Parathyroid adenoma (tissue), 2 donors: ENCODE results near the gene SNX11.

Experiments used
- H2AFZ ChIP-seq: fragments of 300-600 bp; sonication (generic); one replicate; pipeline ENCODE4 v1.7.0; 2017; ENCODE audit warnings: antibody characterized with exemption, mild to moderate bottlenecking
- H3K27ac ChIP-seq: fragments of 300-600 bp; sonication (generic); one replicate; pipeline ENCODE4 v1.7.0; 2017
- H3K27me3 ChIP-seq: fragments of 300-600 bp; sonication (generic); one replicate; pipeline ENCODE4 v1.7.0; 2017; ENCODE audit warnings: low read length; ENCODE audit not compliant: control insufficient read depth, insufficient read depth
- H3K36me3 ChIP-seq: fragments of 300-600 bp; sonication (generic); one replicate; pipeline ENCODE4 v1.7.0; 2017; ENCODE audit warnings: low read length; ENCODE audit not compliant: control insufficient read depth, insufficient read depth
- H3K4me1 ChIP-seq: fragments of 300-600 bp; sonication (generic); one replicate; pipeline ENCODE4 v1.7.0; 2017; ENCODE audit warnings: control low read depth
- H3K4me2 ChIP-seq: fragments of 300-600 bp; sonication (generic); one replicate; pipeline ENCODE4 v1.7.0; 2017; ENCODE audit warnings: low read length
- H3K4me3 ChIP-seq: fragments of 300-600 bp; sonication (generic); one replicate; pipeline ENCODE4 v1.7.0; 2017; ENCODE audit warnings: low read depth, low read length
- H3K79me2 ChIP-seq: fragments of 300-600 bp; sonication (generic); one replicate; pipeline ENCODE4 v1.7.0; 2017; ENCODE audit warnings: control low read depth
- H3K9ac ChIP-seq: fragments of 300-600 bp; sonication (generic); one replicate; pipeline ENCODE4 v1.7.0; 2017; ENCODE audit warnings: mild to moderate bottlenecking
- H3K9me3 ChIP-seq: fragments of 300-600 bp; sonication (generic); one replicate; pipeline ENCODE4 v1.7.0; 2017; ENCODE audit warnings: low read length; ENCODE audit not compliant: control insufficient read depth
- TF ChIP-seq, protein P1 (sequence below): fragments of 300-600 bp; sonication (generic); IDR thresholded peaks from one replicate; pipeline ENCODE4 v1.7.0; 2017; ENCODE audit warnings: antibody characterized with exemption, mild to moderate bottlenecking
- donor health status: primary hyperparathyroidism.

The SNX11 gene

DNA sequence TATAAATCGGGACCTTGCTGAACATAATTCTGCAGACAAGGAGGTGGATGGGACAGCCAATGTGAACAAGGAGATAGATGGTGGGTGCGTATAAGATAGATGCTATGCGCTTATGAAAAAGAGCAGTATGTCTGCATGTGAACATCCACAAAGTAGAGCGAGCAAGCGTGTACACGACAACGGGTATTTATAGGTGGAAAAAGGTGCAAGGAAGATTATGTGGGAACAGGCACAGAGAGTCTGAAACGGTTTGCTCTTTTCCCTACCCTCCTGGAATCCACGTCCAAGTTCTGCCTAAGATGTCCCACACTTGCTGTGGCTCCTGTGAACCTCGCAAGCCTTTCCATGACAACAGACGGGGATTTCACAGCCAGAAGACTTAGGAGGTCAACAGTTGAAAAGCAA is 43.0 kb downstream of the SNX11 start:
- Histone ChIP-seq H3K27me3 (no peaks in the 10 kb centered on the region), H3K27ac (no peak overlapping the region), H2AFZ (no peak overlapping the region), H3K9me3 (no peaks in the 10 kb centered on the region), H3K4me3 (no peak overlapping the region), H3K4me2 (no peak overlapping the region), H3K36me3 (no peaks in the 10 kb centered on the region), H3K79me2 (no peaks in the 10 kb centered on the region), H3K4me1 (no peaks in the 10 kb centered on the region), H3K9ac (no peak overlapping the region)
- TF ChIP-seq, protein P1, sequence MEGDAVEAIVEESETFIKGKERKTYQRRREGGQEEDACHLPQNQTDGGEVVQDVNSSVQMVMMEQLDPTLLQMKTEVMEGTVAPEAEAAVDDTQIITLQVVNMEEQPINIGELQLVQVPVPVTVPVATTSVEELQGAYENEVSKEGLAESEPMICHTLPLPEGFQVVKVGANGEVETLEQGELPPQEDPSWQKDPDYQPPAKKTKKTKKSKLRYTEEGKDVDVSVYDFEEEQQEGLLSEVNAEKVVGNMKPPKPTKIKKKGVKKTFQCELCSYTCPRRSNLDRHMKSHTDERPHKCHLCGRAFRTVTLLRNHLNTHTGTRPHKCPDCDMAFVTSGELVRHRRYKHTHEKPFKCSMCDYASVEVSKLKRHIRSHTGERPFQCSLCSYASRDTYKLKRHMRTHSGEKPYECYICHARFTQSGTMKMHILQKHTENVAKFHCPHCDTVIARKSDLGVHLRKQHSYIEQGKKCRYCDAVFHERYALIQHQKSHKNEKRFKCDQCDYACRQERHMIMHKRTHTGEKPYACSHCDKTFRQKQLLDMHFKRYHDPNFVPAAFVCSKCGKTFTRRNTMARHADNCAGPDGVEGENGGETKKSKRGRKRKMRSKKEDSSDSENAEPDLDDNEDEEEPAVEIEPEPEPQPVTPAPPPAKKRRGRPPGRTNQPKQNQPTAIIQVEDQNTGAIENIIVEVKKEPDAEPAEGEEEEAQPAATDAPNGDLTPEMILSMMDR: no peak

DNA sequence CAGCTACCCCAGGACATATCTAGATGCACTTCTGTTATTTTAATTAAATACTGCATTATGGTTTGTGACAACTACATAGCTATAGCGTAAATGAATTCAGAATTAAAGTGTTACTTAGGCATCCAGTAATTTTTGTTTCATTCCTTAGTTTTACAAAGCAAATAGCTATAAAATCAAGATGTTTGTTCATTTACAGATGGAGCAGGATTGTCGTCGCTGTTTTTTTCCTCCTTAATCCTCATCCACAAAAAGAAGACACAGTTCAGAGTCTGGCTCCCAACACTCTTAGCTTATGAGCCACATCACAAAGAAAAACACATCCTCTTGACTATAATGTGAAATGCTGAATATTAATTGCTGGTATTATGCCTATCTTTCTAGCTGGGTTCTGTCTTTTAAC is 43.7 kb downstream of the SNX11 start:
- H3K79me2 ChIP-seq: no peaks in the 10 kb centered on the region
- no peak overlapping the region for H3K9ac ChIP-seq
- H3K27ac ChIP-seq: no peak overlapping the region
- TF ChIP-seq, protein P1: no peak
- no peak overlapping the region for H2AFZ ChIP-seq
- no peaks in the 10 kb centered on the region for H3K4me1 ChIP-seq
- H3K36me3 ChIP-seq: no peaks in the 10 kb centered on the region
- H3K9me3 ChIP-seq: no peaks in the 10 kb centered on the region
- no peaks in the 10 kb centered on the region for H3K27me3 ChIP-seq
- H3K4me2 ChIP-seq: no peak overlapping the region
- no peak overlapping the region for H3K4me3 ChIP-seq

DNA sequence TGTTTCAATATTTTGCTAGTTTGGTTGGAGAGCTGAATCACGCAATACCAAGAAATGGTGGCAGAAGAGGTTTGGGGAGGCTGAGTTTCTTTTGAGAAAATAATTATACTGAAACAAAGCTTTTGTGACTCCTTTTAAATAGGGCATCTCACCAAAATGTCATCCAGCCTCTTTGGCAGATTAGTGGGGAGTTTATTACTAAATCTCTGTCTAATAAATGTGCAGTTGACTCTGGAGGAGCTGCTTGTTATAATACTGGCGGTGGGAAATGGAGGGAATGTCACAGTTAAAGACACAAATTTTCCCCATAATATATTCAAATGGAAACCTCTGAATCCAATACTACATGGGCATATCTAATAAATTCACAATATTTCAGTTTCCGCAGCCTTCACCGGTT is 44.7 kb downstream of the SNX11 start:
- Histone ChIP-seq H3K36me3 (no peaks in the 10 kb centered on the region), H3K27me3 (no peaks in the 10 kb centered on the region), H3K4me1 (no peaks in the 10 kb centered on the region), H3K9ac (no peak overlapping the region), H3K9me3 (no peaks in the 10 kb centered on the region), H3K27ac (no peak overlapping the region), H2AFZ (no peak overlapping the region), H3K4me2 (no peak overlapping the region), H3K79me2 (no peaks in the 10 kb centered on the region), H3K4me3 (no peak overlapping the region)
- TF ChIP-seq, protein P1: no peak

DNA sequence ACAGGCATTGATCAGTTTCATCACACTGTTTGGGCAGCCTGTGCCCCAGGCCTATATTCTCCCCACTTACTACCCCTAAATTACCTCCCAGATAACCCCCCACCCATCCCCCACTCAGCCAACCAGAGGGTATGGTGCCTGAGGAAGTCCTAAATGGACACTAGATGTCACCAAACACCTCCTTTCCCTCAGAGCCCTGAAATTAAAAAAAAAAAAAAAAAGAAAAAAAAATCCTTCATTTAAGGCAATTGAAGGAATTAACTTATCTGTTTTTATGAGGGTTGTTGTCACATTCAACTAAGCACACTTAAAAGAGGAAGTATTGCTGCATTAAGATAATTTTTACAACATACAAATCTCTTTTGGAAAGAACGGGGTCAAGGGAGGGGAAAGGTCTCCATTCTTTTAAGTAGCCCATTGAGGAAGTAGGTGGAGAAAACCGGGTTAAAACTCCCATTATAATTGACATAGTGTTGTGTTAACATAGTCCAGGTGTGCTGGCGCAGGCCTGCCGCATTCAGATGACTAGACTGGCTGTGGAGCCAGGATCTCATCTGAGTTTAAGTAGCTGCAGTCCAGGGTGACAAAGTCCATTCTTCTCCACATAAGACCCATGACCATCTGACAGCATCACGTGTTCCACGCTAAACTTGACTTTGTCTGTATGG is 46.3 kb downstream of the SNX11 start:
- Histone ChIP-seq H2AFZ (no peak overlapping the region), H3K4me2 (no peak overlapping the region), H3K27ac (no peak overlapping the region), H3K9me3 (no peaks in the 10 kb centered on the region), H3K36me3 (no peaks in the 10 kb centered on the region), H3K79me2 (no peaks in the 10 kb centered on the region), H3K4me1 (no peaks in the 10 kb centered on the region), H3K4me3 (no peak overlapping the region), H3K27me3 (no peaks in the 10 kb centered on the region), H3K9ac (no peak overlapping the region)
- TF ChIP-seq, protein P1: peak; percentile 28

DNA sequence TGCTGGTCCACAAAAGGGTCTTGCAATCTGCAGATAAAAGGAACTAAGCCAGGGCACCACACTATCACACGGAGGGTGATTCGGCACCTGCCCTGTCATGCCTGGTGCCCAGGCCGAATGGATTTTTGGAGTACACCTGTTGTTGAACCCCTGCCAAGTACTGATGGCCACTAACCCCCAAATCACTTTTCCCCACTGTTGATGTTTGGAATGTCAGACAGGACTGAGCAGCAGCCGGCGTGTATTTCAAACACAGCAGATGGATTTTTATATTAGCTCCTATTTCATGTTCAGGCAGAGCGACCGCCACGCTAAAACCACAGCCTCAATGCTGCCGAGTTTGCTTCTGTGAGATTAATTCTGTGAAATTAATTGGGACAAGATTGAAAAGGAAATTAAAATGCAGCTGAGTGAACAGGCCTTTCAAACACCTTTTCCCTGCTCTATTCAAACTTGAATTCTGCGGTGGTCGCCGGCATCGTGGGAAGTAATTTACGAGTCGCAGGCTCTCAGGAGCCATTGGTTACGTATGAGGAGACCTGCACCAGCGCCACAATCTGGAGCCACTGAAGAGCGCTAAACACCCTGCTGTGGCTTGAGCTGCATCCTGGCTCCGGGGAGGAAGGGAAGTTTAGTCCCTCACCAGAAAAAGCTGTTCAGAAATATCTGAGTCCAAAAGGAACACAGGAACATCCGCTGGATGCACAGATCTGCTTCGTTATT is 48.5 kb downstream of the SNX11 start:
- H3K9me3 ChIP-seq: no peaks in the 10 kb centered on the region
- H3K9ac ChIP-seq: no peak overlapping the region
- H3K36me3 ChIP-seq: no peaks in the 10 kb centered on the region
- no peak overlapping the region for H3K4me3 ChIP-seq
- no peaks in the 10 kb centered on the region for H3K4me1 ChIP-seq
- H2AFZ ChIP-seq: no peak overlapping the region
- no peak overlapping the region for H3K4me2 ChIP-seq
- H3K27ac ChIP-seq: no peak overlapping the region
- H3K27me3 ChIP-seq: no peaks in the 10 kb centered on the region
- TF ChIP-seq, protein P1: no peak
- no peaks in the 10 kb centered on the region for H3K79me2 ChIP-seq
